Measurements from ENCODE around the gene NCLN.
"Not testable (repeated sequence)": the region's sequence is repeated elsewhere in the genome, so short reads cannot be mapped to it uniquely, and the experiment has no call there.

Gene NCLN

GRCh38 chr19:3196064-3196932 is 10.6 kb downstream of the NCLN start:
- peak; percentile 18 for DNase-seq (ENCODE audit: insufficient read length, low spot score)
- no peak for FAIRE-seq
- no peak for TF ChIP-seq CTCF (IDR thresholded peaks at IDR 0.05; ENCODE audit: insufficient read depth, missing control alignments)

GRCh38 chr19:3196933-3197205 is 11.1 kb downstream of the NCLN start:
- DNase-seq (ENCODE audit: insufficient read length, low spot score) (peak; percentile 22), FAIRE-seq (no peak)
- TF ChIP-seq CTCF (IDR thresholded peaks at IDR 0.05; ENCODE audit: insufficient read depth, missing control alignments), result no peak

- TF ChIP-seq CTCF (IDR thresholded peaks at IDR 0.05; ENCODE audit: insufficient read depth, missing control alignments), result no peak
- DNase-seq (ENCODE audit: insufficient read length, low spot score), result no peak
- FAIRE-seq, result no peak
Observed at GRCh38 chr19:3198901-3199700, 13.4 kb downstream of the NCLN start.

GRCh38 chr19:3201072-3201700 is 15.5 kb downstream of the NCLN start:
- FAIRE-seq (no peak), DNase-seq (ENCODE audit: insufficient read length, low spot score) (no peak)
- TF ChIP-seq CTCF (IDR thresholded peaks at IDR 0.05; ENCODE audit: insufficient read depth, missing control alignments), result no peak

- no peak for DNase-seq (ENCODE audit: insufficient read length, low spot score)
- no peak for FAIRE-seq
- TF ChIP-seq CTCF (IDR thresholded peaks at IDR 0.05; ENCODE audit: insufficient read depth, missing control alignments), result no peak
Observed at GRCh38 chr19:3201911-3202310, 16.2 kb downstream of the NCLN start.

GRCh38 chr19:3202346-3202745 is 16.6 kb downstream of the NCLN start:
- FAIRE-seq (no peak), DNase-seq (ENCODE audit: insufficient read length, low spot score) (peak; percentile 21)

GRCh38 chr19:3202895-3203294 is 17.2 kb downstream of the NCLN start:
- DNase-seq (ENCODE audit: insufficient read length, low spot score); FAIRE-seq: not testable (repeated sequence)

More at GRCh38 chr19:3202346-3202745, 16.6 kb downstream of the NCLN start:
- TF ChIP-seq CTCF (IDR thresholded peaks at IDR 0.05; ENCODE audit: insufficient read depth, missing control alignments), result no peak
